ENCODE measurements around the gene TLL2. TPM values are rescaled to one million over a fixed set of nuclear protein-coding genes. Genes with fewer than 3 reads are reported as not detected.
A peak's percentile ranks its signal among the peaks of the same experiment; 100 is the strongest.

Gene TLL2
- polyA plus RNA-seq, 3 donors: 0.69 to 0.95 (median 0.79) TPM

DNA sequence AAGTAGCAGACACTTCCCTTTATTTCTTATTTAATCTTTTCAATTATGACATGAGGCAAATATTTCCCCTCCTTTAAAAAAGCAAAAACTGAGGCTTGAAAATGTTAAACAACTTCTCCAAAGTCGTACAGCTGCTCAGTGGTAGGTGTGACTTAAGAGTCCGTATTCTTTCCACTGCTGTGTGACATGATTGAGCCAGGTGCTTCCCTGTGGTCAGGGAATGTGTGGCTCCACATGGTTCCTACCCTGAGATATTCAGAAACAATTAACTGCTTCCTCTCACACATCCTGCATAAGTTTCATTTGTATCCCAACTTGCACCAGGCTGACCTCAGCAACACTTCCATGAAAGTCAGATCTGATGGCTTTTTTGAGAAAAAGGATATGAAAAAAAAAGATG, 168.5 kb downstream of the TLL2 start:
- no peak for DNase-seq (ENCODE audit: extremely low read depth in 1 of 11, low read depth in 9 of 11, low spot score in 4 of 11)

DNA sequence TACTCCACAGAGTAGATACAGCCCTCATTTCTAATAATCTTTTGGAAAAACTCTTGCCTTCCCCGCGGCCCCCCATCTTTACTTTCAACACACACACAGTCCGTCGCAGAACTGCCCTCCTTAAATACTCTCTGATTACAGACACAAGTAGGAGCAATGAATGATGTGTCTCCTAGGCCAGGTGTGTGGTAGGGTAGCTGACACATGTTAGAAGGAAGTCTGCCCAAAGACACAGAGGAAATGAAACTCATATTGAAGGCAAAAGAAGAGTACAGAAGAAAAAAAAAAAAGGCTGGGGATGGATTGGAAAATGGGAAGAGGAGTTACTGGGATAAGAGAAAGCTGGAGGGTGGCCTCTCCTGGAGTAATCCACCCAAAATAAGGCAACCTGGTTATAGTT, 169.5 kb downstream of the TLL2 start:
- no peak for DNase-seq (ENCODE audit: extremely low read depth in 1 of 11, low read depth in 9 of 11, low spot score in 4 of 11)

GRCh38 chr10:96342402-96342801, 171.3 kb downstream of the TLL2 start:
- DNase-seq (ENCODE audit: extremely low read depth in 1 of 11, low read depth in 9 of 11, low spot score in 4 of 11): no peak

- no peak for DNase-seq (ENCODE audit: extremely low read depth in 1 of 11, low read depth in 9 of 11, low spot score in 4 of 11)
These were observed 172.2 kb downstream of the TLL2 start for GRCh38 chr10:96341219-96342182.

- DNase-seq (ENCODE audit: extremely low read depth in 1 of 11, low read depth in 9 of 11, low spot score in 4 of 11): peak; percentile 25 to 65 (median 47)
These were observed 173.5 kb downstream of the TLL2 start for GRCh38 chr10:96339956-96340904.

DNA sequence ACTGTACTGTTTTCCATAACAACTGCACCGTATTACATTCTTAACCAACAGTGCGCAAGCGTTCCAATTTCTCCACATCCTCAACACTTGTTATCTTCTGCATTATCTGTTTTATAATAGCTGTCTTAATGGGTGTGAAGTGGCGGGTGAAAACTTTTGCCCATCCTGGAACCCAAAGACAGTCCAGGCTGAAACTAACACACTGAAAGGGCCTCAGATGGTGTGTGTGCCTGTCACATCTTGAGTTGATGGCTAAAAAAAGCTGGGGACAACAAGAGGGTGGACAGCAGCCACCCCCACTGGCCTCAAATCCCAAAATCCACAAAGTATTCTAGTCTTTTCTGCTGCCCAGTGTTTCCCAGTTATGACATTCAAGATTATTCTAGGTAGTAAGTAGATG, 174.3 kb downstream of the TLL2 start:
- no peak for DNase-seq (ENCODE audit: extremely low read depth in 1 of 11, low read depth in 9 of 11, low spot score in 4 of 11)

- DNase-seq (ENCODE audit: extremely low read depth in 1 of 11, low read depth in 9 of 11, low spot score in 4 of 11): no peak
These were observed 175.3 kb downstream of the TLL2 start for GRCh38 chr10:96338279-96338925.

GRCh38 chr10:96337106-96337505, 176.6 kb downstream of the TLL2 start:
- no peak for DNase-seq (ENCODE audit: extremely low read depth in 1 of 11, low read depth in 9 of 11, low spot score in 4 of 11)

DNA sequence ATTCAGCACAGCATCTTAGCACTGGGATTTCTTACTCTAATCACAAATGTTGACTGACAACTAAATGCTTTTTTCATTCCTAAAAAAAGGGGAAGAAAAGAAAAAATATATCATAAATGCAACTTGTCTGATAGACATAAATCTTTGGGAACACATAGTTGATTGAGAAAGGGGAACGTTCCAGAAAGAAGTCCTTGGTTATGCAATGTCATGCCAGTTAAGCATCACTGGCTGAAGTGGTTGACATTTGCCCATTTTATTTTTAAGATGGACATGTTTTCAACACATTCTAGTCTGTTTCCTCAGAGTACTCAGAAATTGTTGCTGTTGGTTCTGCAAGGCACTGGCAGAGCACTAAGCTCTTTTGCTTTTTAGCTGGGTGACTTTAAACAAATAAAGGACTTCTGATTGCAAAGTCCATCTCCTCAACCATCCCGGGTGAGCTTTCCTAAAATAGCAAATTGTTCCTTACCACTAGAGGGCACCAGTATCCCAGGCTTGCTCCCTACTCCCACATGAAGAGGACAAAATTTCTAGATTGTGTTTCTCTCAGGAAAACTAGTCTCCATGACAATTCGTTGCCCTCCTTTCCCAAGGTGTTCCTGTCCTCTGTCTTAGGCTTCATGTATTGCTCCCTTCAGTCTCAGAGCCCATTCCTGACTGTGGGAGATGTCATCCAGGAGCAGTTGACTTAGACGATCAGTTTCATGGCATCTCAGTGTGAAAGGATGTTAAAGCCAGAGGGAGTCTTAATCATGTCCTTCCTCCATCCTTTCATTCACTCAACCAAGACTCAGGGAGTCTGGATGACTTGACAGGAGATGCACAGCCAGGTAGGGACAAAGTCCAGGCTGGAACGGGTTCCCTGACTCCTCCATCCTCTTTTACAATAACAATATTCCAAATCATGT, 178.9 kb downstream of the TLL2 start:
- DNase-seq (ENCODE audit: extremely low read depth in 1 of 11, low read depth in 9 of 11, low spot score in 4 of 11): peak in 8 of 11 donors; percentile 15 to 30 (median 22)

GRCh38 chr10:96333101-96333500, 180.6 kb downstream of the TLL2 start:
- DNase-seq (ENCODE audit: extremely low read depth in 1 of 11, low read depth in 9 of 11, low spot score in 4 of 11): no peak

GRCh38 chr10:96327462-96327861, 186.3 kb downstream of the TLL2 start:
- DNase-seq (ENCODE audit: extremely low read depth in 1 of 11, low read depth in 9 of 11, low spot score in 4 of 11): no peak

DNA sequence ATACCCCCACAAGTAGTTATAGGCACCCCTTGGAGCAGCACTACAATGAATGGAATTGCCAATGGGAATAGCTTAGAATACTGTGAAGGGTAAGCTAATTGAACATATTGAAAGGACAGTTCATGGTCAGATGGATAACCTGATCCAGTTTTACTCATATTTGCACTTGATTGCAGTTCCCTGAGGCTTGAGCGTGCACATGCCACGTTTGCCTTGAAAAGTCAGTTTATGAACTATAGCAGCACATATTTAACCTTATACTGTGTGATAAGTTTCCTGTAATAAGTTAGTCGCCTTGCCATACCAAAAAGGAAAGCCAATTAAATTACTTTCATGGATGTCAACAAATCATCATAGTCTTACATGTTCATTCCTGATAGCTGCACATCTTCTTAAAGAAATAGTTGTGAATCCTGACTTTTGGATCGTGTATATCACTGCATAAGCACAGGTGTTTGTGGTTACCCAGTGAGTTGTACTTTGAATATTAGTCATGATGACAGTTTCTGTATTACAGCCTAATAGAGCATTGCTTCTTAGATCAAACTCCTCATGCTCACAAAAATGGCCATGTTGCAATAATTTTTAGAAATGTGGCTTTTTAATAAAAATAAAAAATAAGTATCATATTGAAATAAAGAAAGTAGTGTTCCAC, 187.9 kb downstream of the TLL2 start:
- no peak for DNase-seq (ENCODE audit: extremely low read depth in 1 of 11, low read depth in 9 of 11, low spot score in 4 of 11)

GRCh38 chr10:96324447-96324846, 189.3 kb downstream of the TLL2 start:
- no peak for DNase-seq (ENCODE audit: extremely low read depth in 1 of 11, low read depth in 9 of 11, low spot score in 4 of 11)

DNA sequence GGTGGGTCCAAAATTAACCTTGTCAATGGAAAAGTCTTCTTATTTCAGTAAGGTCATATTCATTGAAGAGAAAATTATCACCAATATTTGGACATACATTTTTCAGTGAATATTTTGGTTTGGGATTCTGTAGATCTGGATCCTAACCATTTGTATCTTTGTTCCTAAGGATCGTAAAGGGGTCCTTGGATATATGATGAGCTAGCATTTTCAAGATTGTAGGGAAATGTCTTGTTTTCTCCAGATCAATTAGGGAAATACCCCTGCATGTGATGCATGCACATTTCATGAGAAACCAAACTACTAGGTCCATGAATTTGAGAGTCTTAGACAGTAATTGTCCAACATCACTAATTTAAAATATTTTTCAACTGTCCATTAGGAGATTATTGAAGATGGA, 191.5 kb downstream of the TLL2 start:
- no peak for DNase-seq (ENCODE audit: extremely low read depth in 1 of 11, low read depth in 9 of 11, low spot score in 4 of 11)

DNA sequence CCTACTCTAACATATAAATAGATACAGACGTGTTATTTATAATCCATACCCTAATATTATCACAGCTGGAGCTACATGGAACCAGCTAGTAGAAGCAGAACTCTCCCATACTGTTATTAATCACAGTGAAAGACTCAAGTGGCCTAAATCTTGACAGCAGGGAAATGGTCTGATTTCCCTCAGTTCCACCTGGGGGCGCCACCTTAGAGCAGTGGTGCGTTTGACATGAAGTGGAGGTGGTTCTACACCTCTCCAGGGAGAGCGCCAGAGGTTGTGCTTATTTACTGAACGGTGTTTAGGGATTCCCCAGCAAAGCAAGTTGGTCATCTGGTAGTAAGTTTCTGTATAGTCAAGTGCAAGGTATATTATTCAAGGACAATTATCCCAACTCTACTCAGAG, 191.9 kb downstream of the TLL2 start:
- no peak for DNase-seq (ENCODE audit: extremely low read depth in 1 of 11, low read depth in 9 of 11, low spot score in 4 of 11)

- DNase-seq (ENCODE audit: extremely low read depth in 1 of 11, low read depth in 9 of 11, low spot score in 4 of 11): no peak
These were observed 193.8 kb downstream of the TLL2 start for GRCh38 chr10:96319754-96320474.

Data from renal cortex interstitium (tissue), 11 donors.